ENCODE measurements around the gene DIRAS3.

DNA sequence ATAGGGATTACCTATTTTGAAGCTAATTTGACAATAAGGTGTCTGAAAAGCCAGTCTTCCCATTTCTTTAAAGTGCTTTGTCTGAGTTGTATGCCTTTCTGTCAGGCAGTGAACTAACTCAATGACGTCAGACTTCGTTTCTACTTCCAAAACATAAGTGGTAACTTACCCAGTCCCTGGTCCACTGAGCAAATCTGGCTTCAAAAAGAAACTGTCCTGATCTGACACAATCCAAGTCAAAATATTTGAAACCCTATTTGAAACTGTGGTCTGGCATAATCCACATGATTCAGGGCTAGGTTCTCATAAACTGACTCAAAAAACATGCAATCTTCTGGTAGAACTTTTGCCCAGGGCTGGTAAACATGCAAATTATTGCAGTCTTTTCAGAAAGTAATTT lies 34.0 kb downstream of the DIRAS3 start:
- TF ChIP-seq, protein P1, sequence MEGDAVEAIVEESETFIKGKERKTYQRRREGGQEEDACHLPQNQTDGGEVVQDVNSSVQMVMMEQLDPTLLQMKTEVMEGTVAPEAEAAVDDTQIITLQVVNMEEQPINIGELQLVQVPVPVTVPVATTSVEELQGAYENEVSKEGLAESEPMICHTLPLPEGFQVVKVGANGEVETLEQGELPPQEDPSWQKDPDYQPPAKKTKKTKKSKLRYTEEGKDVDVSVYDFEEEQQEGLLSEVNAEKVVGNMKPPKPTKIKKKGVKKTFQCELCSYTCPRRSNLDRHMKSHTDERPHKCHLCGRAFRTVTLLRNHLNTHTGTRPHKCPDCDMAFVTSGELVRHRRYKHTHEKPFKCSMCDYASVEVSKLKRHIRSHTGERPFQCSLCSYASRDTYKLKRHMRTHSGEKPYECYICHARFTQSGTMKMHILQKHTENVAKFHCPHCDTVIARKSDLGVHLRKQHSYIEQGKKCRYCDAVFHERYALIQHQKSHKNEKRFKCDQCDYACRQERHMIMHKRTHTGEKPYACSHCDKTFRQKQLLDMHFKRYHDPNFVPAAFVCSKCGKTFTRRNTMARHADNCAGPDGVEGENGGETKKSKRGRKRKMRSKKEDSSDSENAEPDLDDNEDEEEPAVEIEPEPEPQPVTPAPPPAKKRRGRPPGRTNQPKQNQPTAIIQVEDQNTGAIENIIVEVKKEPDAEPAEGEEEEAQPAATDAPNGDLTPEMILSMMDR (conservative IDR thresholded peaks at IDR 0.05; ENCODE audit: low read length) = no peak
- no peak for TF ChIP-seq EZH2phosphoT487 (IDR thresholded peaks at IDR 0.05; ENCODE audit: borderline replicate concordance, low read depth, low read length)

Measured in OCI-LY7 (cell line).